Esophagus muscularis mucosa (tissue), 2 donors: ENCODE measurements around the gene KIF14.

ENCODE experiments used
- EP300 ChIP-seq: sonication (generic); formaldehyde crosslinking; IDR thresholded peaks from one replicate; pipeline ENCODE4 v1.6.1; 2017; ENCODE audit warnings: antibody characterized with exemption
- POLR2A ChIP-seq: fragments of 450-650 bp; IDR thresholded peaks from one replicate; pipeline ENCODE4 v1.6.1; 2017; ENCODE audit warnings: antibody characterized with exemption, moderate library complexity, mild to moderate bottlenecking, low read depth

DNA sequence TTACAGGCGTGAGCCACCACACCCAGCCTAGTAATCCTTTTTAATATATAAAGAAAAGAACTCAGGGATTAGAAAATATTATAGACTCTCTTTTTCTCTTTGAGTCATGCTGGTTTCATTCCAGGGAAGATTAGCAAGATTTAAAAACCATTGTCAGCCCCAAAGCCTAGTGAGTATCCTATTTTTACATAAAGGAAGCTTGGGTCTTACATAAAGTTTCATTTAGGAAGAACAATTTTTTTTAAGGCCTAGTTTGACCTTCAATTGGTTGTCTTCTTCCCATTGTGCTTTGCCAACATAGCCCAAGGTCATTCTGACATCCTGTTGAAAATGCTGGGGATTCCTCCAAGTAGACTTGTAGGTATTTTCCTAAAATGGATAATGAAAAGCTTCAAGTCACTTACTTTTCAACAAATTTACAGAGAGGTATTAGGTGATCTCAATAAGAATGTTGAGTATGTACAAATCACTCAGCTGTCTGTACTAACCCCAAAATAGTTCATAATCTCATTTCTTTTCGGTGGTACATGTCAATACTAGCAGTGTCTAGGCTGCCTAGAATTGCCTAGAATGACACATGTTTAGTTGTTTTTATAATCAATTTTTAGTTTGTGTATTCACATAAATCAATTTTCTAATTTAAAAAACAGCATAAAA is 4.3 kb upstream of the KIF14 start:
- TF ChIP-seq EP300 (no peak), POLR2A (no peak)
